NCI-H446 treated with DMSO at 0.1 percent for 48 hours (cell line): ENCODE data around the gene C3orf20.
"Not testable (repeated sequence)": the region's sequence is repeated elsewhere in the genome, so short reads cannot be mapped to it uniquely, and the experiment has no call there.

ENCODE experiments used
- DNase-seq: peaks from one replicate; lab custom pipeline; 2025; lab: John Stamatoyannopoulos, UW

The C3orf20 gene

GRCh38 chr3:14798231-14798630 lies 123.3 kb downstream of the C3orf20 start:
- DNase-seq: no peak

- no peak for DNase-seq
Measured at GRCh38 chr3:14799146-14799545, 124.2 kb downstream of the C3orf20 start.

- DNase-seq: no peak
Measured at GRCh38 chr3:14801031-14801430, 126.1 kb downstream of the C3orf20 start.

GRCh38 chr3:14801668-14802380 lies 126.9 kb downstream of the C3orf20 start:
- DNase-seq: no peak

GRCh38 chr3:14802381-14802731 lies 127.4 kb downstream of the C3orf20 start:
- no peak for DNase-seq

- DNase-seq: no peak
Measured at GRCh38 chr3:14803101-14803980, 128.4 kb downstream of the C3orf20 start.

- DNase-seq: no peak
Measured at GRCh38 chr3:14803981-14804834, 129.3 kb downstream of the C3orf20 start.

- no peak for DNase-seq
Measured at GRCh38 chr3:14804835-14805780, 130.2 kb downstream of the C3orf20 start.

GRCh38 chr3:14805961-14806537 lies 131.1 kb downstream of the C3orf20 start:
- no peak for DNase-seq

- DNase-seq: no peak
Measured at GRCh38 chr3:14806641-14807263, 131.8 kb downstream of the C3orf20 start.

GRCh38 chr3:14808025-14808424 lies 133.1 kb downstream of the C3orf20 start:
- no peak for DNase-seq

GRCh38 chr3:14808502-14809266 lies 133.7 kb downstream of the C3orf20 start:
- no peak for DNase-seq

- DNase-seq: not testable (repeated sequence)
Measured at GRCh38 chr3:14809611-14810010, 134.7 kb downstream of the C3orf20 start.

GRCh38 chr3:14810070-14810791 lies 135.3 kb downstream of the C3orf20 start:
- no peak for DNase-seq

GRCh38 chr3:14810801-14811661 lies 136.1 kb downstream of the C3orf20 start:
- no peak for DNase-seq

- no peak for DNase-seq
Measured at GRCh38 chr3:14811684-14812083, 136.7 kb downstream of the C3orf20 start.

GRCh38 chr3:14812196-14812790 lies 137.4 kb downstream of the C3orf20 start:
- no peak for DNase-seq
